Activated T-cell treated with anti-CD3 and anti-CD28 coated beads for 24 hours (primary cell): ENCODE data around the gene RCOR3.
"Not testable (repeated sequence)": the region's sequence is repeated elsewhere in the genome, so short reads cannot be mapped to it uniquely, and the experiment has no call there.

ENCODE experiments used
- DNase-seq: peaks from one replicate; pipeline ENCODE4 v3.0.0-alpha.2; 2020; ENCODE audit warnings: low read depth

The RCOR3 gene

DNA sequence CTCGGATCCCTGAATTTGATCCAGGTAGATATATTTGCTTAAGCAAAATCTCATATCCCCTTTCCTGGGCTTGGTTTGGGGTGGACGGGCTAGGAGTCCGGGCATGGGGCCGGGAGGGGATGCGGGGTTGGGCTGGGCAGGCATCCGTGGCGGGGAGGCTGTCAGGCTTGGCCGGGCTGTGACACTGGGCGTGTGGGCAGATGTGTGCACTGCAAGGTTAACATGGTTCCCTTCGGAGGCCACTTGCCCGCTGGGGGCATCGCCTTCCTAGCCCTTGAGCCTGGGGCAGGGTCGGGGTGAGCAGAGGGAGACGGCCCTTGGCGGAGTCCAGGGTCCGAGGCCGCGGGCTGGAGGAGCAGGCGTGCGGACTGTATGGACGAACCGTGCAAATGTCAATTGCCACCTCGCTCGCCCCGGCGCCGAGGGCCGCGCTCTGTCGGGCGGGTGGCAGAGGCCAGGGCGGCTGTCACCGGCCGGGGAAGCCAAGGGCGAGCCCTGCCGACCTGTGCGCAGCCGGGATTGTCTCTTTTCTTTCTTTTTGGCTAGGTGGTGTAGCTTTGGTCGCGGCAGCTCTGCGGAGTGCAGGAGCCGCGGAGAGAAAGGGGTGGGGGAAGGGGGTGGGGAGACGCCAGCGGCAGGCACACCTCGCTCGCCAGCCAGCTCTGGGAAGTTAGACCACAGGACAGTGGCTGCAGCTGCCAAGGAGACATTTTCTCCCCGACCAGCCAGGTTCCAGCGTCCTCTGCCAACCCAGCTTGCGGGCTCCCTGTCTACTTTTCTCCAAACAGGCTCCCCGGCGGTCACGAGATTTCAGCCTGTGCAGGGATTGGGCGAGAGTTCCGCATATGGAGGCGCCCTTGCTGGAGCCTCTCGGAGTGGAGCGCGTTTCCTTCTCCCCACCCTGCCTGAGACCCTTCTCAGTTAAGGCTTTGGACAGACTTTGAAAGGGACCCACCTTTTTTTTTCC lies 1.3 kb downstream of the RCOR3 start:
- DNase-seq, result peak; percentile 60

DNA sequence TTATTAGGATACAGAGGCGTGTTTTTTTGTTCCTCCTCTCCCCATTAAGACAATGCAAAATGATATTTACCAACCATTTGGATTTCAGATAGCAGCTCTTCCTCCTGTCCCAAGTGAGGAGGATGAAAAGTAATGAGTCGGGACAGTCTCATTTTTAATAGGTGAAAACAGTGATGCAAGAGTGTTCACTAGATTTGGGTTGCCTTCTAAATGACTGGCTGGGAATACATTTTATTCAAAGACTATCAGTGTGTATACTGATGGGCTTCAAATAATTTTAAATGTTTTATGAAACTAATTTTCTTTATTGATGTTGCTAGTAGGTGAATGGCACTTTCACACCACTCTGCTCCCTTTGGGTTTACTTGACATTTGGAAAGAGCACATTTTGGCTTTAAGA lies 2.1 kb downstream of the RCOR3 start:
- no peak for DNase-seq

DNA sequence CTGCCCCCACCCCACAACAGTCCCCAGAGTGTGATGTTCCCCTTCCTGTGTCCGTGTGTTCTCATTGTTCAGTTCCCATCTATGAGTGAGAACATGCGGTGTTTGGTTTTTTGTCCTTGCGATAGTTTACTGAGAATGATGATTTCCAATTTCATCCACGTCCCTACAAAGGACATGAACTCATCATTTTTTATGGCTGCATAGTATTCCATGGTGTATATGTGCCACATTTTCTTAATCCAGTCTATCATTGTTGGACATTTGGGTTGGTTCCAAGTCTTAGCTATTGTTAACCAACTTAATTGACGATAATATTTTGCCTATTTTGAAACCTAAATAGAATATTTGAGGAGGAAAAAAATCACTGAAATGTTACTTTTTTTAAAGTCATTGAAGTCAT lies 3.9 kb downstream of the RCOR3 start:
- DNase-seq, result not testable (repeated sequence)

DNA sequence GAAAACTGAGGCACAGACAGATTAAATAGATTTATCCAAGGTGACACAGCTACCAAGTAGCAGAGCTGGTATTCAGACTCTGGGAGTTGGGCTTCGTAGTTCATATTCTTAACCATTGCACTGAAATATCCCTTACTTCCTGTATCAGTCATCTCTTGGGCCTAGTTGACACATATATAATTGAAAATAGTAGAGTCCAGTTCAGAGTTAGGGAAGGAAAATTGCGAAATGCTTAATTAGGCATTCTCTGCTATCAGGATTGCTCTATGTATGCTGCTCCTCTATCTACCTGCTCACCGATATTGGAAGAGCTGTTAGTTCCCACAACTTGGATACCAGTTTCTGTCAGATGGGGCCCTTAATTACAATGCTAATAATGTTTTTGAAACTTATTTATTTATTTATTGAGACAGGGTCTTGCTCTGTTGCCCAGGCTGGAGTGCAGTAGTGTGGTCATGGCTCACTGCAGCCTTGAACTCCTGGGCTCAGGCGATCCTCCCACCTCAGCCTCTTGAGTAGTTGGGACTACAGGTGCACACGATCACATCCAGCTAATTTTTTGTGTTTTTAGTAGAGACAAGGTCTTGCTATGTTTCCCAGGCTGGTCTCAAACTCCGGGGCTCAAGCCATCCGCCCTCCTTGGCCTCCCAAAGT lies 8.2 kb downstream of the RCOR3 start:
- no peak for DNase-seq

DNA sequence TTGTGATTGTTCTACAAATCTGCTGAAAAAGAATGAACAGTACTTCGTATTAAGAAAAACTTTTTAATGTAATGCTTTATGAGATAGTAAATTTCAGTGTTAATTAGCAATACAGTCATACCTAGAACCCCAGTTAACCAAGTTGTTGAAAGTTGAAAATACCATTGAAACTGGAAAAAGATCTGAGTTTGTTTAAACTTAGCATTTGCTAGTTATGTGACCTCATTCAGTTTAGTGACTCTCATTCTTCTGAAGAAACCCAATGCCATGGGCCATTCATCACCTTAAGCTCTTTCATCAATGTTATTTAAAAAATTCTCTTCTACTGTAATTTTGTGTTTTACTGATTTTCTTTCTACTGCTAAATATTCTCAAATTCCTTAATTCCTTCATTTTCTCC lies 20.2 kb downstream of the RCOR3 start:
- no peak for DNase-seq

DNA sequence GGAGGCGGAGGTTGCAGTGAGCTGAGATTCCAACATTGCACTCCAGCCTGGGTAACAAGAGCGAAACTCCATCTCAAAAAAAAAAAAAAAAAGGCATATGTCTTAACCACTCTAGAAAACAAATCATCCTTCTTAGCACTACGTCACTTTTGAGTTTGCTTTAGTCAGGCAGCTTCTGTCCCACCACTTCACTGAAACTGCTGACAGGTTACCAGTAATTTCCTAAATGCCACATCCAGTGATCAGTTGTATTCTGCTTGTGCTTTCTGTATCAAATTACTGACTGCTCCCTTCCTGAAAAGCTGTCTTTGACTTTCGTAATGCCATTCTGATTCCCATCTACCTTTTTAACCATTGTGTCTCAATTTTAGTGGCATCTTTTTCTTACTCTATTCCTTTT lies 21.7 kb downstream of the RCOR3 start:
- no peak for DNase-seq

DNA sequence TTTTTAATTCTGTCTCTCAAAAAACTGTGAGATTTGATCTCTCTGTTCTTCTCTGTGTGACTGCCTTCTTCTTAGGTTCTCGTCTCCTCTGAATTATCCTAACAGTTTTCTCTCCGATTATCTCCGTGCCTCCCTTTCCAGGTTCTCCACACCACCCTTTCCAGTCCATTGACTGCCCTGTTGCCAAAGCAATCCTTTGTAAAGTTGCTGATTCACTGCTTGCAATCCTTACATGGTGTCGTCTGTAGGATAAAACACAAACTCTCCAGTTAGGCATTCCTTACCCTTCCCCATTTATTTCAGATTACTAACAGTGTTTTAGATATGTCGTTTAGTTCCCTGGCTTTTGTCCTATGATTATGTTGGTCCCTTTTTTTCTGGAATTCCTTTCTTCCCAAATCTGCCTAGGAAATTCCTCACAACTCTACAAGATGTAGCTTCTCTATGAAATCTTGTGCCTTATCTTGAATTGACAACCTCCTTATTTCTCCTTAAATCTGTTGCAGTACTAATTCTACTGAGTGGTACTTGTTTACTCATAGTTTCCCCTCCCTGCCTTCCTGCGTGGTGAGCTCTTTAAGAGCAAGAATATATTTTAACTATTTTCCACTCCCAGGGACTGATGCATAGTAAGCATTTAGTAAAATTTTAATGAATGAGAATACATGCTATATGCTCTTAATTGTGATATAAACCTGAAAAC lies 22.3 kb downstream of the RCOR3 start:
- no peak for DNase-seq

DNA sequence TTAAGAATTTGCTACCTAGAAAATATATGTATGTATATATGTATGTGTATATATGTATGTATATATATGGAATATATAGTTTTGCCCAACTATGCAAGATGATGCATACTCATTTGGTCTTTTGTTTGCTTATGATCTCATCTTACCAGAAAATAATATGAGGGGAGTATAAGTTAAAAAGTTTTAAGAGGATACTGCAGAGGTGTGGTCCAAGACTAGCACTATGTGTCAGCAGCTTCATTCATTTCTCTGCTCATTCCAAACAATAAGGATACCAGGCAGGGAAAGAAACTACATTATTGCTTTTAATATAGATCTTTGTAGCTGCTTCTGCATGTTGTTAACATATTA lies 22.8 kb downstream of the RCOR3 start:
- DNase-seq, result no peak

DNA sequence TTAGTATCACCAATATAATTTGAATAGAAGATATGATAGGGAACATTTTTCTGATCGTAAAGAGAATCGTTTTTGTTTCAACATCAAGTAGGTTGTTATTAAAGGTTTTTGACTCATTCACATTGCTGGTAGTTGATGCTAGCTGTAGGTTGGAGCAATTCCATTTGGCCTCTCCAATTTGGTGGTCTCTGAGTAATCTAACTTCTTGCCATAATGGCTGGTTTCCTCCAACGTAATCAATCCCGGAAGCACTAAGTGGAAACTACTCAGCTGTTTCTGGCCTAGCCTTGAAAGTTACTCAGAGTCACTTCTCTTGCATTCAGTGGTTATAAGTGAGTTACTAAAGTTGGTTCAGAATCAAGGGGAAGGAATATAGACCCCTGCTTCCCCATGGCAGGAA lies 26.0 kb downstream of the RCOR3 start:
- DNase-seq, result no peak

DNA sequence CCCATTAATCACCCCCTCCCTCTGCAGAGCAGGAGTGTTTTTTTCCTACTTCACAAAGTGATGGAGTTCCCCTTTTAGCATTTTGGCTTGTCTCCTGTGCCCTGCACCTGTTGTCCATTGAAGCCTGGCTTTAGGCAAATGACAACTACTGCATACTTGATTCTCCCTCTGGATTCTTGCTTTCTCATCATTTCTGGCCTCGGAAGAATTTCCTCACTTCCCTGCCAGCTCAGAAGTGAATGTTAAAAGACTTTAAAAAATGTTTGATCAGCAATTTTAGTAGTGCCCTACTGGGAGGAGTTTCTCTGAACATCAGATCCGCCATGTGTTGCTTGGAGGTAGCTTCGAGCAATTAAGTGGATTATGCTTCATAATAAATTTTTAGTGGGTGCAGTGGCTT lies 28.1 kb downstream of the RCOR3 start:
- no peak for DNase-seq

DNA sequence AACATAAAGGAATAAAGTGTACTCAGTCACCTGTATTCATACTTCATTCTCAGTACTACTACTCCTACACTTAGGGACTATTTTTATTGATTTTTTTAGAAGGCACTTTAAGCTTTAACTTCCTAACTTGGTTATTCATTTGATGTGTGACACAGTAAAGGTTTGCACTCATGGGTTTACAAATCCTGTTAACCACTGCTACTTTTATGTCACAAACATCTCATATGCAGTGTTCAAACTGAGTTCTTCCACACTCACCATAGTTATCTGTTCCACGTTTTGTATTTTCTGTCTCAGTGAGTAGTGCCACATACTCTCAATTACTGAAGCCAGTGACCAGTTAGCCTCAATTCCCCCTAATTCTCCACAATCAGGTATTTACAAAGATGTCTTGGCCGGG lies 33.2 kb downstream of the RCOR3 start:
- no peak for DNase-seq

DNA sequence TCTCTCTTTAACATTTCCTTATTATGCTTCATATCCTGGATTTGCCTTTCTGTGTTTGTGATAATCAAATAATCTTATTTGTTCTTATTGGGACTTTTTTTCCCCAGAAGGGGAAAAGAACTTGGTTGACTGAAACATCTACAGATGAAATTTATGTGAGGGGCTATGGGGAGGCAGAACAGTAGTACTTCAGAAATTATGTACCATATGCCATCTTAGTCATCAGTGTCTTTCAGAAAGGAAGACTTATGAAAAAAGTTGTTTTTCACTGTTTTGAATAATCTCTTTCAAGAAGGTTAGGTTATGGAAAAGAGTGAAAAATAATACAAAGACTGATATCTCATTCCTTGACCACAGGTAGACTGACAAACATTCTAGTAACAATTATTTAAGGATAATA lies 37.2 kb downstream of the RCOR3 start:
- no peak for DNase-seq

DNA sequence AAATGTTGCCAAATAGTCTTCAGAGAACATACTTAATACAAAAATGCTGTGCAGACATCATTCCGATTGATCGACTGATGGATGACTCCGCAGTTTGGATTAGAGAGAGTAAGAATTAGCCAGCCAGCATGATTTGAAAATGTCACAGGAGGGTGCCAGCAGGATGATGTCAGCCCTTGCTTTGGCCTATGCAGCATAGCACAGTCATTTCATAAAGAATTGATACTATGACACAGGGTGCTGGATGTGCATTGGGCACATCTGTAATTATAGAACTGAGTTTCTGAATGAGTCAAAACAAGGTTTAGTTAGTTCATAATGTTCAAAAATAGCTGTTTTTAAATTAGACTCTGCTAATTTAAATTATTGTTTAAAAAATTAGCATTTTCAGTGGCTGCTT lies 45.9 kb downstream of the RCOR3 start:
- DNase-seq, result no peak

DNA sequence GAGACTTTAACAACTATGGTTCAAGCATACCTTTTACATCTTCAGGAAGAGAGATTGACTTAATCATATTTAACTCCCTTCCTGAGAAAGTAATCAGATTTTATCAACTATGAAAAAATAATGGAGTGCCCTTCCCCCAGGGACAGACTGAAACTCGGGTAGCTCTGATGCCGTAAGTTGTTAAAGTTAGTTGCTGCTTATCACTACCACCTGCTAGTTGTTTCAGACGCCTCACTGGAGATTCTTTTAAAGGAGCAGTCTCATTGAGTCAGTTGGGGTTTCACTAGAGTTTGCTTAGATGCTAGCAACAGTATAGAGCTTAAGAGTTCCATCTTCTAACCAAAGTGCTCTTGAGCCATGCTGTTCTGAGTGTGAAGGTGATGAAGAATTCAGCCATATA lies 50.5 kb downstream of the RCOR3 start:
- DNase-seq, result no peak

DNA sequence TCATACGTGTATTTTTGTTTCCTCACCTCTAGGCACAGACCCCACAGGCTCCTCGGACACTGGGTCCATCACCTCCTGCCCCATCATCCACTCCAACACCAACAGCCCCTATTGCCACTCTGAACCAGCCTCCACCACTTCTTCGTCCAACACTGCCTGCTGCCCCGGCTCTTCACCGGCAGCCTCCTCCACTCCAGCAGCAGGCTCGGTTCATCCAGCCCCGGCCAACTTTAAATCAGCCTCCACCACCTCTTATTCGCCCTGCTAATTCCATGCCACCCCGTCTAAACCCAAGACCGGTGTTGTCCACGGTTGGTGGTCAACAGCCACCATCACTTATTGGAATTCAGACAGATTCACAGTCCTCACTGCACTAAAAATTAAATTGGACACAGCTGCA lies 54.2 kb downstream of the RCOR3 start:
- DNase-seq, result no peak

DNA sequence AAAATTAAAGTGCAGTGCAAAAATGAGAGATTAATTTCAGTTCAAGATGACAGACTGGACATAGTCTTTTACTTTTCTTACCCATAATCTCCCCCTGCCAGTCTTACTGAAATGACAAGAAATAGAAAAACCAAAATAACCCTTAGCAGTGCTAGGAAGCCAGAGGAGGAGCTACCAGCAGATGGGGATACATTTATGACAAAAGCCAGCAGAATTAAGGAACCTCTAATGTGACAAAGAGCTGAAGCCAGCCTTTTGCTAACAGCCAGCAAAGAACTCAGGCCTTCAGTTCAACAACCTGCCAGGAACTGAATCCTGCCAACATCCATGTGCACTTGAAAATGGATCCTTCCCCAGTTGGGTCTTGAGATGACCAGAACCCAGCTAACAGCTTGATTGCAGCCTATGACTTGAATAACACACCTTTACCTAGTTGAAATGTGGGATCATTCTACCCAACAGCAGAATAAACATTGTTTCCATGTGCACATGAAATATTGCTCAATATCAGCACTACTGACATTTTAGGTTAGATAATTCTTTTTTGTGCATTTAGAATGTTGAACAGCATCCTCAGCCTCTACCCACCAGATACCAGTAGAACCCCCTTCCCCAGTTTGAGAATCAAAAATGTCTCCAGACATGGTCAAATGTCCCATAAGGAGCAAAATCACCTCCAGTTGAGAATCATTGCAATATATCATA lies 59.6 kb downstream of the RCOR3 start:
- DNase-seq, result no peak

DNA sequence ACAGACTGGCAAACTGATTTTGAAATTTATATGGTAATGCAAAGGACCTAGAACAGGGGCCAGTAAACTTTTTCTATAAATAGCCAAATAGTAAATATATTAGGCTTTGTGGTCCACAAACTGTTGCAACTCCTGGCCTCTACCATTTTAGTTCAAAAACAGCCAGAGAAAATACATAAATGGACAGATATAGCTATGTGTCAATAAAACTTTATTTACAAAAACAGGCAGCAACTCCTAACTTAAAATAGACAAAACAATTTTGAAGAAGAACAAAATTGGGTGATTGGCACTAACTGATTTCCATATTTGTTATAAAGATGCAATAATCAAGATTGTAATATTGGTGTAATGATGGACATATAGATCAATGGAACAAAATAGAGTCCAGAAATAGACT lies 60.7 kb downstream of the RCOR3 start:
- no peak for DNase-seq

DNA sequence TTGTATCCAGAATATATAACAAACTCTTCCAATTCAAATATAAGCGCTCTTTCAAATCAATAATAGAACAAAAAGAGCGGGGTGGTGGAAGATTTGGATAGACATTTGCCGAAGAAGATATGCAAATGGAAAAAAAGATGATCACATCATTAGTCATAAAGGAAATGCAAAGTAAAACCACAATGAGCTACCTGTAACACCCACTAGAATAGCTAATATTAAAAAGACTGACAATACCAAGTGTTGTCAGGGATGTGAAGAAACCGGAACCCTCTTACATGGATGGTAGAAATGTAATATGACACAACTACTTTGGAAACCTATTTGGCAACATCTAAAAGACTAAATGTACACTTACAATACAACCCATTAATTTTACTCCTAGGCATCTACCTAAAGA lies 61.8 kb downstream of the RCOR3 start:
- no peak for DNase-seq

DNA sequence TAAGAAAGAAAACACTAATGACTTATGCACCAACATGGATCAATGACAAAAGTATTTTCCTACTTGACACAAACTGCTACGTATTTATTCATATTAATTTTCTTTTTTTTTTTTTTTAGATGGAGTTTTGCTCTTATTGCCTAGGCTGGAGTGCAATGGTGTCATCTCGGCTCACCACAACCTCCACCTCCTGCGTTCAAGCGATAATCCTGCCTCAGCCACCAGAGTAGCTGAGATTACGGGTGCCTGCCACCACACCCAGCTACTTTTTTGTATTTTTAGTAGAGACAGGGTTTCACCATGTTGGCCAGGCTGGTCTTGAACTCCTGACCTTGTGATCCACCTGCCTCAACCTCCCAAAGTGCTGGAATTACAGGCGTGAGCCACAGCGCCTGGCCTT lies 62.5 kb downstream of the RCOR3 start:
- not testable (repeated sequence) for DNase-seq

DNA sequence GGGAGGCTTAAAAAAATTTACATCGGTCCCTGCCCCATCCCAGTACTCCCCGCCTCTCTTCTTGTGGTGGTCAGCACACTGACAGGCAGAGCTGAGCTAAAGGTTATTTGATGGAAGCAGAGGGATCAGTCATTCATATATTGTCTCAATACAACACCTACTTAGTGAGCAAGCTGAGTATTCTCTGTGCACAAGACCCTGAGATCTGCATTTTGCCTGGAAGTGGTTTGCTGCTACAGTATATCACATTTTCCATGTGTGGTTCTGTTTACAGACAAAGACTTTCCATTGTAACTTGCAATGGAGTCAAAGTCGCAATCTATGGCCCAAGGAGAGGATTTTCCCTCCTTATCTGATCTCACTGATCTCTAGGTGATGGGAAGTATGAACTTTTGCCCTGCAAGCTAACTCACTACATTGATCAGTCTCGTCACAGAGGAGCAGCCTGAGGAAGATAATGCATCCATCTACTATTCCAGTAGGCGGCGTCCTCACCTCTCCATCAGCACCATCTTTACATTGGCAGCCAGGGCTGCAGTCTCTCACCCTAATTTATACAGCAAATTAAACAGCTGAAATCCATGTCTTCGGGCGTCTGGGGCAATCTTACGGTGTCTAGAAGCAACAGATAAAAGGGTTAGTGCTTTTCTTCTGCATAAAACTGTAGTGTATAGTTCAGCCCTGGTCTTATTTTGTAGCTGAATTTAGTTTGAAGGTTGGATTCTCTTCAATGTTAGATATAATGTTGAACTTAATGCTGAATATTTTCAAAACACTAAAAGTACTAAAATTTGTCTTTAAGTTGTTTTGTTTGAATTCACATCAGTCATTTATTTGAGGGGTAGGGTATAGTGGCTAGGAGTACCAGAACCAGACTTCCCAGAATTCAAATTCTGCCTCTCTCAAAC lies 64.2 kb downstream of the RCOR3 start:
- DNase-seq, result peak; percentile 67
